IPS DF 4.7 (cell line): ENCODE results near the gene ROR2.

Experiments used
- DNase-seq: peaks from one replicate; pipeline ENCODE4 v3.0.0-alpha.2; 2013; ENCODE audit warnings: low spot score; ENCODE audit errors: extremely low read depth

Gene ROR2

GRCh38 chr9:91882627-91883026 lies 67.4 kb downstream of the ROR2 start:
- DNase-seq = no peak

GRCh38 chr9:91880378-91880972 lies 69.6 kb downstream of the ROR2 start:
- DNase-seq = no peak

GRCh38 chr9:91879231-91879630 lies 70.8 kb downstream of the ROR2 start:
- DNase-seq = no peak

- no peak for DNase-seq
Observed at GRCh38 chr9:91873637-91874051, 76.4 kb downstream of the ROR2 start.

- no peak for DNase-seq
Observed at GRCh38 chr9:91868732-91869391, 81.2 kb downstream of the ROR2 start.

GRCh38 chr9:91867740-91868139 lies 82.3 kb downstream of the ROR2 start:
- DNase-seq = no peak

GRCh38 chr9:91865041-91865440 lies 85.0 kb downstream of the ROR2 start:
- no peak for DNase-seq

GRCh38 chr9:91864380-91864779 lies 85.6 kb downstream of the ROR2 start:
- no peak for DNase-seq

GRCh38 chr9:91863469-91863868 lies 86.6 kb downstream of the ROR2 start:
- no peak for DNase-seq

GRCh38 chr9:91858213-91859030 lies 91.6 kb downstream of the ROR2 start:
- no peak for DNase-seq

- DNase-seq = no peak
Observed at GRCh38 chr9:91857291-91858212, 92.5 kb downstream of the ROR2 start.

GRCh38 chr9:91856419-91856818 lies 93.6 kb downstream of the ROR2 start:
- DNase-seq = no peak

- no peak for DNase-seq
Observed at GRCh38 chr9:91855196-91855595, 94.8 kb downstream of the ROR2 start.

GRCh38 chr9:91852801-91853347 lies 97.2 kb downstream of the ROR2 start:
- no peak for DNase-seq

GRCh38 chr9:91849694-91850093 lies 100.3 kb downstream of the ROR2 start:
- no peak for DNase-seq

GRCh38 chr9:91848146-91848545 lies 101.9 kb downstream of the ROR2 start:
- DNase-seq = no peak

GRCh38 chr9:91847581-91848091 lies 102.4 kb downstream of the ROR2 start:
- DNase-seq = no peak

- DNase-seq = no peak
Observed at GRCh38 chr9:91845879-91846278, 104.1 kb downstream of the ROR2 start.

GRCh38 chr9:91844701-91845291 lies 105.2 kb downstream of the ROR2 start:
- DNase-seq = no peak

- no peak for DNase-seq
Observed at GRCh38 chr9:91844190-91844589, 105.8 kb downstream of the ROR2 start.
